Measurements from ENCODE around the gene PIGV. TPM values are rescaled to one million over a fixed set of nuclear protein-coding genes. Genes with fewer than 3 reads are reported as not detected.

PIGV gene
- total RNA-seq, 4 donors from 2014 or later: 13.7 to 30.0 (median 15.5) TPM

DNA sequence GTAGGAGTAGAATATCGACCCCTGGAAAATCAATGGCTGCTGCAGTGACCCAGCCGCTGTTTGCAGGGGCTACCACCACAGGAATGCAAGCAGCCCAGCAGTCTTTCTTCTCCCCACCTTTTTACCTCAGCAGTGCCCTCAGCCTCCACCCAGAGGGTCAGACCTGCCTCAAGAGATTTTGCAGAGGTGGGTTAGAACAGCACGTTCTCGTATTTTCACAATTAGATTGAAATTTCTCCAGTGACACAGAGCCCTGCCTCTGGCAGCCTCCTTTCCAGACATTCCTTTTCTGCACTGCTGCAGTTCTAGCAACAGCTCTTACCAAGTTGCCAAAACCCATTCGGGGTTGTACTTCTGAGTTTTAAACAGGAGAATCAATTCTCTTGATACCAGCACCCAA is 38.3 kb upstream of the PIGV start:
- Histone ChIP-seq H3K27ac (peak overlapping the region in 1 of 4 donors; percentile 10), H3K4me3 (no peak overlapping the region)

GRCh38 chr1:26750428-26750827 is 37.3 kb upstream of the PIGV start:
- WGBS, 2 donors (ENCODE audit: low coverage in 1 of 2): 67 to 70% methylated on average over 1 of the region's 1 CpG
- no peak for ATAC-seq
- TF ChIP-seq, protein P1, sequence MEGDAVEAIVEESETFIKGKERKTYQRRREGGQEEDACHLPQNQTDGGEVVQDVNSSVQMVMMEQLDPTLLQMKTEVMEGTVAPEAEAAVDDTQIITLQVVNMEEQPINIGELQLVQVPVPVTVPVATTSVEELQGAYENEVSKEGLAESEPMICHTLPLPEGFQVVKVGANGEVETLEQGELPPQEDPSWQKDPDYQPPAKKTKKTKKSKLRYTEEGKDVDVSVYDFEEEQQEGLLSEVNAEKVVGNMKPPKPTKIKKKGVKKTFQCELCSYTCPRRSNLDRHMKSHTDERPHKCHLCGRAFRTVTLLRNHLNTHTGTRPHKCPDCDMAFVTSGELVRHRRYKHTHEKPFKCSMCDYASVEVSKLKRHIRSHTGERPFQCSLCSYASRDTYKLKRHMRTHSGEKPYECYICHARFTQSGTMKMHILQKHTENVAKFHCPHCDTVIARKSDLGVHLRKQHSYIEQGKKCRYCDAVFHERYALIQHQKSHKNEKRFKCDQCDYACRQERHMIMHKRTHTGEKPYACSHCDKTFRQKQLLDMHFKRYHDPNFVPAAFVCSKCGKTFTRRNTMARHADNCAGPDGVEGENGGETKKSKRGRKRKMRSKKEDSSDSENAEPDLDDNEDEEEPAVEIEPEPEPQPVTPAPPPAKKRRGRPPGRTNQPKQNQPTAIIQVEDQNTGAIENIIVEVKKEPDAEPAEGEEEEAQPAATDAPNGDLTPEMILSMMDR (IDR thresholded peaks at IDR 0.05): no peak
- TF ChIP-seq POLR2A (IDR thresholded peaks at IDR 0.05): no peak
- Histone ChIP-seq H3K4me1 (peaks cover 0 to 80% (median 15%) of the 10 kb centered on the region in 3 donors), H3K4me3 (no peak overlapping the region), H3K36me3 (peaks cover 0 to 34% of the 10 kb centered on the region in 2 donors), H3K9me3 (no peaks in the 10 kb centered on the region), H3K27ac (no peak overlapping the region), H3K27me3 (no peaks in the 10 kb centered on the region)

More for the DNA sequence above, 38.3 kb upstream of the PIGV start:
- no peak for ATAC-seq
- 72 to 80% methylated on average over 3 to 5 of the region's 5 CpGs for WGBS, 2 donors (ENCODE audit: low coverage in 1 of 2)
- no peaks in the 10 kb centered on the region for H3K27me3 ChIP-seq
- H3K36me3 ChIP-seq: peaks cover 0 to 41% of the 10 kb centered on the region in 2 donors
- TF ChIP-seq, protein P1 (IDR thresholded peaks at IDR 0.05): no peak
- TF ChIP-seq EP300 (IDR thresholded peaks at IDR 0.05): no peak
- TF ChIP-seq POLR2AphosphoS5 (IDR thresholded peaks at IDR 0.05): no peak
- TF ChIP-seq POLR2A (IDR thresholded peaks at IDR 0.05): no peak
- no peaks in the 10 kb centered on the region for H3K9me3 ChIP-seq
- peaks cover 4 to 90% (median 18%) of the 10 kb centered on the region in 3 donors for H3K4me1 ChIP-seq

GRCh38 chr1:26752519-26752918 is 35.2 kb upstream of the PIGV start:
- TF ChIP-seq POLR2AphosphoS5 (IDR thresholded peaks at IDR 0.05) (no peak), POLR2A (IDR thresholded peaks at IDR 0.05) (no peak), EP300 (IDR thresholded peaks at IDR 0.05) (no peak)
- TF ChIP-seq, protein P1 (IDR thresholded peaks at IDR 0.05): no peak
- no peak for ATAC-seq
- H3K4me1 ChIP-seq: peaks cover 0 to 61% (median 15%) of the 10 kb centered on the region in 3 donors
- WGBS, 2 donors (ENCODE audit: low coverage in 1 of 2): 67 to 72% methylated on average over 1 to 2 of the region's 4 CpGs
- H3K27me3 ChIP-seq: no peaks in the 10 kb centered on the region
- H3K9me3 ChIP-seq: no peaks in the 10 kb centered on the region
- peak overlapping the region in 3 of 4 donors; percentile 57 to 67 (median 60) for H3K27ac ChIP-seq
- H3K4me3 ChIP-seq: no peak overlapping the region
- H3K36me3 ChIP-seq: peaks cover 0 to 26% of the 10 kb centered on the region in 2 donors

- Histone ChIP-seq H3K4me1 (peaks cover 0 to 44% (median 9%) of the 10 kb centered on the region in 3 donors), H3K9me3 (no peaks in the 10 kb centered on the region), H3K27me3 (no peaks in the 10 kb centered on the region), H3K4me3 (no peak overlapping the region), H3K36me3 (peaks cover 0 to 37% of the 10 kb centered on the region in 2 donors), H3K27ac (no peak overlapping the region)
- ATAC-seq: no peak
- WGBS, 2 donors (ENCODE audit: low coverage in 1 of 2): 92 to 100% methylated on average over 1 to 2 of the region's 5 CpGs
- TF ChIP-seq, protein P1 (IDR thresholded peaks at IDR 0.05): no peak
- no peak for TF ChIP-seq EP300 (IDR thresholded peaks at IDR 0.05)
- no peak for TF ChIP-seq POLR2A (IDR thresholded peaks at IDR 0.05)
- TF ChIP-seq POLR2AphosphoS5 (IDR thresholded peaks at IDR 0.05): no peak
Measured at GRCh38 chr1:26754086-26754874, 33.5 kb upstream of the PIGV start.

- TF ChIP-seq, protein P1 (IDR thresholded peaks at IDR 0.05): no peak
- TF ChIP-seq POLR2A (IDR thresholded peaks at IDR 0.05) (no peak), EP300 (IDR thresholded peaks at IDR 0.05) (no peak), POLR2AphosphoS5 (IDR thresholded peaks at IDR 0.05) (no peak)
- H3K27ac ChIP-seq: no peak overlapping the region
- H3K9me3 ChIP-seq: no peaks in the 10 kb centered on the region
- 90 to 100% methylated on average over 1 of the region's 3 CpGs for WGBS, 2 donors (ENCODE audit: low coverage in 1 of 2)
- ATAC-seq: no peak
- H3K36me3 ChIP-seq: peaks cover 0 to 56% of the 10 kb centered on the region in 2 donors
- peaks cover 0 to 10% (median 0%) of the 10 kb centered on the region in 3 donors for H3K4me1 ChIP-seq
- H3K4me3 ChIP-seq: no peak overlapping the region
- H3K27me3 ChIP-seq: no peaks in the 10 kb centered on the region
Measured at GRCh38 chr1:26758358-26758757, 29.4 kb upstream of the PIGV start.
